GM19238 (cell line): ENCODE data around the gene SAMD8.
"Not testable (repeated sequence)": the region's sequence is repeated elsewhere in the genome, so short reads cannot be mapped to it uniquely, and the experiment has no call there.

Experiments used
- DNase-seq: peaks from one replicate; pipeline ENCODE4 v3.0.0; 2011; ENCODE audit warnings: low spot score; ENCODE audit not compliant: insufficient read length

The SAMD8 gene

GRCh38 chr10:75106891-75107290 is 4.6 kb upstream of the SAMD8 start:
- DNase-seq = not testable (repeated sequence)

GRCh38 chr10:75107756-75108683 is 3.4 kb upstream of the SAMD8 start:
- DNase-seq = no peak

- no peak for DNase-seq
Observed at GRCh38 chr10:75108684-75109458, 2.6 kb upstream of the SAMD8 start.

- DNase-seq = no peak
Observed at GRCh38 chr10:75109459-75109778, 2.0 kb upstream of the SAMD8 start.

GRCh38 chr10:75110006-75110632 is 1.3 kb upstream of the SAMD8 start:
- DNase-seq = no peak

GRCh38 chr10:75111907-75112679 is 637 bp downstream of the SAMD8 start:
- DNase-seq = peak; percentile 48

GRCh38 chr10:75115137-75115536 is 3.7 kb downstream of the SAMD8 start:
- no peak for DNase-seq

- DNase-seq = not testable (repeated sequence)
Observed at GRCh38 chr10:75116941-75117775, 5.7 kb downstream of the SAMD8 start.

GRCh38 chr10:75117995-75118394 is 6.5 kb downstream of the SAMD8 start:
- no peak for DNase-seq

GRCh38 chr10:75119444-75120066 is 8.1 kb downstream of the SAMD8 start:
- DNase-seq = not testable (repeated sequence)

GRCh38 chr10:75121322-75121721 is 9.9 kb downstream of the SAMD8 start:
- DNase-seq = no peak

- no peak for DNase-seq
Observed at GRCh38 chr10:75122505-75122904, 11.0 kb downstream of the SAMD8 start.

- DNase-seq = no peak
Observed at GRCh38 chr10:75123088-75123682, 11.7 kb downstream of the SAMD8 start.

GRCh38 chr10:75126277-75126676 is 14.8 kb downstream of the SAMD8 start:
- DNase-seq = no peak

GRCh38 chr10:75127471-75127870 is 16.0 kb downstream of the SAMD8 start:
- DNase-seq = no peak

GRCh38 chr10:75128985-75129384 is 17.5 kb downstream of the SAMD8 start:
- DNase-seq = not testable (repeated sequence)

GRCh38 chr10:75129537-75129936 is 18.1 kb downstream of the SAMD8 start:
- no peak for DNase-seq

- DNase-seq = not testable (repeated sequence)
Observed at GRCh38 chr10:75133701-75134100, 22.2 kb downstream of the SAMD8 start.

GRCh38 chr10:75136346-75136745 is 24.9 kb downstream of the SAMD8 start:
- no peak for DNase-seq
